H1 (cell line): ENCODE measurements around the gene MAP4K4. TPM values are rescaled to one million over a fixed set of nuclear protein-coding genes. Genes with fewer than 3 reads are reported as not detected.

Experiments
- CTCF ChIA-PET: fragments of 300-600 bp; sonication (Branson Sonifier 250); formaldehyde crosslinking; loops from one replicate; lab custom pipeline; 2021; ENCODE audit not compliant: partially characterized antibody; lab: Charles Lee
- POLR2A ChIA-PET: fragments of 300-600 bp; sonication (Branson Sonifier 250); formaldehyde crosslinking; loops from one replicate; lab custom pipeline; 2021; ENCODE audit warnings: inconsistent platforms; ENCODE audit not compliant: partially characterized antibody; lab: Charles Lee
- DNase-seq, 2 experiments: peaks; one replicate each; pipeline versions ENCODE4 v3.0.0 to v3.0.0-alpha.2; 2010 to 2022; ENCODE audit warnings: low spot score in 2 of 2, low read depth in 1 of 2, mixed read lengths in 1 of 2
- FAIRE-seq: peaks from 2 replicates; lab custom pipeline; 2011; peaks lifted over from hg19 to GRCh38; lab: Jason Lieb, UNC
- H2AFZ ChIP-seq: 2 replicates; pipeline ENCODE4 v1.8.1; 2012; ENCODE audit warnings: low read length, inconsistent platforms
- H2AK5ac ChIP-seq: 2 replicates; pipeline ENCODE4 v1.6.1; 2013; ENCODE audit warnings: low read depth, low read length
- H2BK120ac ChIP-seq: replicated peaks from 2 replicates; pipeline ENCODE3; 2013; ENCODE audit warnings: low read depth, low read length, inconsistent platforms
- H2BK12ac ChIP-seq: 2 replicates; pipeline ENCODE4 v1.6.1; 2013; ENCODE audit warnings: low read depth, low read length
- H2BK15ac ChIP-seq: 2 replicates; pipeline ENCODE4 v1.6.1; 2013; ENCODE audit warnings: low read length
- H2BK20ac ChIP-seq: 2 replicates; pipeline ENCODE4 v1.6.1; 2013; ENCODE audit warnings: low read length
- H2BK5ac ChIP-seq: 2 replicates; pipeline ENCODE4 v1.6.1; 2013; ENCODE audit warnings: low read depth, low read length
- H3K14ac ChIP-seq: 2 replicates; pipeline ENCODE4 v1.6.1; 2013; ENCODE audit warnings: inconsistent platforms; ENCODE audit not compliant: insufficient read length
- H3K18ac ChIP-seq: 2 replicates; pipeline ENCODE4 v1.6.1; 2013; ENCODE audit warnings: low read length; ENCODE audit errors: extremely low read depth
- H3K23ac ChIP-seq: 2 replicates; pipeline ENCODE4 v1.6.1; 2013; ENCODE audit warnings: inconsistent platforms; ENCODE audit not compliant: insufficient read length
- H3K23me2 ChIP-seq: 2 replicates; pipeline ENCODE4 v1.6.1; 2013; ENCODE audit warnings: low read depth, low read length
- H3K27ac ChIP-seq: 2 replicates; pipeline ENCODE4 v1.6.1; 2011; ENCODE audit warnings: low read depth, low read length, inconsistent platforms
- H3K27me3 ChIP-seq, 4 experiments: replicated peaks in 1 of 4; 1 replicate in 1 of 4; 2 replicates in 3 of 4; pipeline versions ENCODE4 v1.6.1 to v1.8.1; 2011 to 2013; ENCODE audit warnings: low read length in 3 of 4, mild to moderate bottlenecking in 3 of 4, inconsistent platforms in 2 of 4, mixed read lengths in 2 of 4, moderate library complexity in 1 of 4; ENCODE audit not compliant: control insufficient read depth in 3 of 4, insufficient read depth in 3 of 4; ENCODE audit errors: extremely low read depth in 1 of 4
- H3K36me3 ChIP-seq, 4 experiments: 2 replicates each; pipeline versions ENCODE4 v1.6.1 to v1.8.1; 2011 to 2013; ENCODE audit warnings: mild to moderate bottlenecking in 4 of 4, low read length in 3 of 4, moderate library complexity in 2 of 4, control low read depth in 1 of 4, inconsistent platforms in 1 of 4; ENCODE audit not compliant: insufficient read depth in 4 of 4, control insufficient read depth in 2 of 4
- H3K4ac ChIP-seq: replicated peaks from 2 replicates; pipeline ENCODE3; 2013; ENCODE audit warnings: low read length, low read depth, mixed read lengths, inconsistent platforms; ENCODE audit not compliant: insufficient read length
- H3K4me1 ChIP-seq, 4 experiments: replicated peaks in 1 of 4; 1 replicate in 1 of 4; 2 replicates in 3 of 4; pipeline versions ENCODE4 v1.6.1 to v1.8.1; 2011 to 2013; ENCODE audit warnings: low read length in 3 of 4, inconsistent platforms in 2 of 4, mixed read lengths in 1 of 4; ENCODE audit not compliant: insufficient read depth in 4 of 4, control insufficient read depth in 3 of 4
- H3K4me2 ChIP-seq, 2 experiments: 2 replicates each; pipeline versions ENCODE4 v1.6.1 to v1.8.1; 2011 to 2013; ENCODE audit warnings: low read depth in 2 of 2, low read length in 2 of 2, control low read depth in 1 of 2, inconsistent platforms in 1 of 2, mild to moderate bottlenecking in 1 of 2; ENCODE audit not compliant: insufficient read depth in 1 of 2
- H3K4me3 ChIP-seq, 4 experiments: fragments of 200-600, 300-600 bp in 1 of 4; sonication (generic), shearing (Covaris generic), sonication (Bioruptor Twin) in 1 of 4; 2 replicates each; pipeline versions ENCODE4 v1.5.1 to v1.8.1; 2011 to 2016; ENCODE audit warnings: low read length in 4 of 4, low read depth in 3 of 4, control low read depth in 2 of 4, inconsistent platforms in 2 of 4, mild to moderate bottlenecking in 2 of 4, mixed read lengths in 1 of 4, moderate library complexity in 1 of 4; ENCODE audit not compliant: insufficient read depth in 2 of 4; ENCODE audit errors: extremely low read depth in 1 of 4
- H3K56ac ChIP-seq: replicated peaks from 2 replicates; pipeline ENCODE3; 2013; ENCODE audit warnings: low read depth, mild to moderate bottlenecking, mixed read lengths, low read length, inconsistent platforms; ENCODE audit not compliant: insufficient read length
- H3K79me1 ChIP-seq: 2 replicates; pipeline ENCODE4 v1.6.1; 2013; ENCODE audit warnings: low read depth, low read length, control low read depth
- H3K79me2 ChIP-seq, 2 experiments: 2 replicates each; pipeline versions ENCODE4 v1.6.1 to v1.8.1; 2012 to 2013; ENCODE audit warnings: low read length in 2 of 2, mild to moderate bottlenecking in 2 of 2, inconsistent platforms in 1 of 2; ENCODE audit not compliant: insufficient read depth in 2 of 2, control insufficient read depth in 1 of 2
- H3K9ac ChIP-seq, 4 experiments: replicated peaks in 1 of 4; 1 replicate in 1 of 4; 2 replicates in 3 of 4; pipeline versions ENCODE4 v1.6.1 to v1.8.1; 2011 to 2013; ENCODE audit warnings: low read depth in 3 of 4, low read length in 3 of 4, control low read depth in 2 of 4, mild to moderate bottlenecking in 2 of 4, moderate library complexity in 2 of 4, inconsistent platforms in 1 of 4; ENCODE audit errors: extremely low read depth in 1 of 4
- H3K9me3 ChIP-seq, 2 experiments: 2 replicates each; pipeline versions ENCODE4 v1.6.1 to v1.8.1; 2012 to 2013; ENCODE audit warnings: mild to moderate bottlenecking in 2 of 2, moderate library complexity in 2 of 2, control low read depth in 1 of 2, inconsistent platforms in 1 of 2, low read depth in 1 of 2, low read length in 1 of 2, mixed read lengths in 1 of 2; ENCODE audit not compliant: insufficient read depth in 2 of 2
- H4K20me1 ChIP-seq, 2 experiments: replicated peaks in 1 of 2; 2 replicates each; pipeline versions ENCODE3 to v1.8.1; 2011 to 2013; ENCODE audit warnings: inconsistent platforms in 2 of 2, low read length in 2 of 2, mild to moderate bottlenecking in 1 of 2; ENCODE audit not compliant: insufficient read depth in 2 of 2, control insufficient read depth in 1 of 2
- H4K5ac ChIP-seq: 2 replicates; pipeline ENCODE4 v1.6.1; 2013; ENCODE audit warnings: low read length, low read depth, mixed read lengths, inconsistent platforms; ENCODE audit not compliant: insufficient read length
- H4K8ac ChIP-seq: 2 replicates; pipeline ENCODE4 v1.8.0; 2013; ENCODE audit warnings: mild to moderate bottlenecking, moderate library complexity, low read length, inconsistent platforms; ENCODE audit not compliant: insufficient read depth; ENCODE audit errors: extremely low read depth
- H4K91ac ChIP-seq: replicated peaks from 2 replicates; pipeline ENCODE3; 2013; ENCODE audit warnings: low read length, mixed read lengths, inconsistent platforms; ENCODE audit not compliant: insufficient read length
- EGR1 ChIP-seq: IDR thresholded peaks from 2 replicates; pipeline ENCODE4 v1.6.1; 2011; ENCODE audit warnings: low read depth, low read length, borderline replicate concordance
- POLR2AphosphoS5 ChIP-seq: IDR thresholded peaks from 2 replicates; pipeline ENCODE4 v1.6.1; 2011; ENCODE audit warnings: low read depth, low read length
- POU5F1 ChIP-seq: IDR thresholded peaks from 2 replicates; pipeline ENCODE4 v1.6.1; 2011; ENCODE audit warnings: low read depth, mild to moderate bottlenecking, low read length, moderate library complexity
- SAP30 ChIP-seq: fragments of 300-600 bp; sonication (generic); IDR thresholded peaks from 2 replicates; pipeline ENCODE4 v1.7.1; 2012; ENCODE audit warnings: low read length, moderate library complexity, mild to moderate bottlenecking, inconsistent platforms; ENCODE audit not compliant: insufficient read depth, insufficient replicate concordance
- SIX5 ChIP-seq: IDR thresholded peaks from 2 replicates; pipeline ENCODE4 v1.6.1; 2011; ENCODE audit warnings: mild to moderate bottlenecking, low read depth, low read length
- TEAD4 ChIP-seq: IDR thresholded peaks from 2 replicates; pipeline ENCODE4 v1.6.1; 2012; ENCODE audit warnings: low read depth, low read length, inconsistent platforms, mixed read lengths
- WGBS, 2 experiments: shearing (Covaris generic) in 1 of 2; methylation state at CpG; one replicate each; pipeline versions ENCODE4 v1.1.6 to v1.1.7; 2013 to 2015; ENCODE audit warnings: low lambda C conversion rate in 2 of 2, mixed read lengths in 2 of 2, inconsistent platforms in 1 of 2, low coverage in 1 of 2, missing lambda C conversion rate in 1 of 2; ENCODE audit not compliant: insufficient replicate concordance in 2 of 2, insufficient coverage in 1 of 2, insufficient read length in 1 of 2; ENCODE audit errors: extremely low coverage in 1 of 2, missing lambda C conversion rate in 1 of 2; 5-methylcytosine and 5-hydroxymethylcytosine counted together
- polyA plus RNA-seq, 7 experiments: library from polyadenylated mRNA; depleted of rRNA in 3 of 7; stranded (reverse) in 5 of 7; unstranded in 2 of 7; fragments of >200 nt in 5 of 7; fragments of 200-250 nt in 2 of 7; gene quantifications; 1 replicate in 5 of 7; 2 replicates in 1 of 7; 4 replicates in 1 of 7; pipeline versions ENCODE4 v1.2.1 to v1.2.3, GENCODE V29; 2011 to 2013; ENCODE audit warnings: missing spikeins in 2 of 7, mixed read lengths in 2 of 7
- total RNA-seq: library from RNA; stranded (reverse); fragmentation: NEBNext Ultra II Directional; extraction: Animal tissue kit (Norgen Biotek cat#: 25700); gene quantifications from 2 replicates; pipeline ENCODE4 v1.2.1, GENCODE V29; 2021

The MAP4K4 gene
- total and polyA plus RNA-seq, 2 of the 8 experiments (the other 6 are each of a cell fraction or from before 2014, with no cell fraction given) = 53.2 to 138 TPM

DNA sequence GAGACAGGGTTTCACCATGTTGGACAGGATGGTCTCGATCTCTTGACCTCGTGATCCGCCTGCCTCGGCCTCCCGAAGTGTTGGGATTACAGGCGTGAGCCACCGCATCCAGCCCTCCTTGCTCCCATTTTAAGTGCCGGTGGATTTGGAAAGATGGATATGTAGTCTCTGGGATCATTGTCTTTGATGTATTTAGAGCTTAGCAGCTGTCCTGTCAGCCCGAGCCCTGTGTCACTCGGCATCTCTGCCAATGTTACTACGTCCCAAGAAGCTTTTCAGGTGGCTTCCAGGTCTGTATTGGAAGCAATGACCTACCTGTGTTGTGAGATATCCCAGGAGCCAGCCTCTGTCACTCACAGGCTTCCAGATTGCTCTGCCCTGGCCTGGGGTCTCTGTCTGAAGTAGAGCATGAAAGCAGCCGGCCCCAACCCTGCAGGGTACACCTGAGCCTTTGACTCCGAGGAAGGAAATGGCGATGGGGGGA, 35.3 kb downstream of the MAP4K4 start:
- DNase-seq (no peak), FAIRE-seq (no peak)
- Histone ChIP-seq H4K20me1 (peaks cover 25 to 48% of the 10 kb centered on the region in 2 experiments), H3K27ac (no peak overlapping the region), H3K4ac (no peak overlapping the region), H3K56ac (no peak overlapping the region), H3K27me3 (no peaks in the 10 kb centered on the region), H3K9me3 (no peaks in the 10 kb centered on the region), H3K18ac (no peak overlapping the region), H3K23ac (no peak overlapping the region), H3K23me2 (no peaks in the 10 kb centered on the region), H3K14ac (no peak overlapping the region), H2BK12ac (no peak overlapping the region), H3K4me3 (no peak overlapping the region), H2AK5ac (no peak overlapping the region), H2BK15ac (no peak overlapping the region), H2BK5ac (no peak overlapping the region), H2BK20ac (no peak overlapping the region), H3K4me2 (no peak overlapping the region), H3K4me1 (peaks cover 0 to 9% (median 7%) of the 10 kb centered on the region in 4 experiments; a peak in 5 of 7 replicates), H2BK120ac (no peak overlapping the region), H4K8ac (no peak overlapping the region), H3K36me3 (no peaks in the 10 kb centered on the region), H2AFZ (no peak overlapping the region), H4K5ac (no peak overlapping the region), H4K91ac (no peak overlapping the region), H3K79me1 (peaks cover 21% of the 10 kb centered on the region), H3K79me2 (peaks cover 20 to 97% of the 10 kb centered on the region in 2 experiments), H3K9ac (no peak overlapping the region)
- POLR2A ChIA-PET = interaction anchor here (1.4 kb wide), 1 partner anchor 15 kb away, joined by 4 read pairs; no protein-coding TSS in a partner anchor
- CTCF ChIA-PET = interaction anchor here (1.0 to 2.6 kb wide), 4 partner anchors 7 to 314 kb away, joined by 3 to 8 read pairs (median 5); no protein-coding TSS in a partner anchor
- 97% methylated on average over 14 of the region's 14 CpGs; no CpG with 5 or more reads in 1 of the 2 experiments for WGBS, 2 experiments
- TF ChIP-seq SIX5 (no peak), POU5F1 (no peak), TEAD4 (no peak), POLR2AphosphoS5 (no peak), EGR1 (no peak), SAP30 (no peak)
